ENCODE measurements around the gene RNF26.

Gene RNF26

GRCh38 chr11:119342023-119342300 is 7.6 kb downstream of the RNF26 start:
- H3K4me1 ChIP-seq (ENCODE audit: control insufficient read depth, insufficient read depth, low read length), result no peaks in the 10 kb centered on the region; the same call in 1 of the 2 replicates
- ChIA-PET CTCF (interaction anchor here (1.0 to 2.5 kb wide), 4 partner anchors 29 to 133 kb away, joined by 5 to 17 read pairs (median 6); no protein-coding TSS in a partner anchor), POLR2A (interaction anchor here (1.2 kb wide), 1 partner anchor 19 kb away, joined by 5 read pairs; no protein-coding TSS in a partner anchor)
- H3K36me3 ChIP-seq (ENCODE audit: control insufficient read depth in 2 of 2, insufficient read depth in 1 of 2, low read length in 2 of 2), result peaks cover 0 to 3% of the 10 kb centered on the region in 2 experiments; a peak in 1 of 3 replicates
- H3K9me3 ChIP-seq (ENCODE audit: control insufficient read depth, insufficient read depth, low read depth, low read length), result no peaks in the 10 kb centered on the region
- no peak for TF ChIP-seq ZNF561 (tag by site-specific recombination; IDR thresholded peaks at IDR 0.05; ENCODE audit: borderline replicate concordance)
- peak; percentile 49 for TF ChIP-seq ZBTB17 (tag by site-specific recombination; IDR thresholded peaks at IDR 0.05)
- TF ChIP-seq ZNF266 (tag by site-specific recombination; IDR thresholded peaks at IDR 0.05; ENCODE audit: low read depth), result no peak
- TF ChIP-seq KLF7 (tag by site-specific recombination; IDR thresholded peaks at IDR 0.05; ENCODE audit: borderline replicate concordance), result no peak
- TF ChIP-seq HIC1 (tag by site-specific recombination; IDR thresholded peaks at IDR 0.05), result no peak
- TF ChIP-seq PRDM4 (tag by site-specific recombination; IDR thresholded peaks at IDR 0.05), result no peak
- no peak for TF ChIP-seq ZNF558 (tag by site-specific recombination; IDR thresholded peaks at IDR 0.05)
- TF ChIP-seq ZNF791 (tag by site-specific recombination; IDR thresholded peaks at IDR 0.05), result no peak
- TF ChIP-seq ZNF580 (tag by site-specific recombination; IDR thresholded peaks at IDR 0.05), result no peak
- H3K27ac ChIP-seq (ENCODE audit: extremely low read depth, low read depth, low read length), result no peak overlapping the region
- no peak overlapping the region for H3K4me3 ChIP-seq (ENCODE audit: low read depth, low read length)

GRCh38 chr11:119342362-119343130 is 8.2 kb downstream of the RNF26 start:
- CTCF ChIA-PET, result interaction anchor here (1.0 to 2.5 kb wide), 5 partner anchors 21 to 132 kb away, joined by 5 to 17 read pairs (median 7); no protein-coding TSS in a partner anchor
- Histone ChIP-seq H3K4me1 (ENCODE audit: control insufficient read depth, insufficient read depth, low read length) (no peaks in the 10 kb centered on the region; the same call in 1 of the 2 replicates), H3K27ac (ENCODE audit: extremely low read depth, low read depth, low read length) (no peak overlapping the region), H3K4me3 (ENCODE audit: low read depth, low read length) (no peak overlapping the region), H3K9me3 (ENCODE audit: control insufficient read depth, insufficient read depth, low read depth, low read length) (no peaks in the 10 kb centered on the region), H3K36me3 (ENCODE audit: control insufficient read depth in 2 of 2, insufficient read depth in 1 of 2, low read length in 2 of 2) (no peaks in the 10 kb centered on the region)
- TF ChIP-seq PRDM6 (tag by site-specific recombination; IDR thresholded peaks at IDR 0.05) (no peak), GLI2 (tag by site-specific recombination; IDR thresholded peaks at IDR 0.05; ENCODE audit: borderline replicate concordance, low read depth) (no peak), ZNF214 (tag by site-specific recombination; IDR thresholded peaks at IDR 0.05; ENCODE audit: borderline replicate concordance) (no peak), ATF2 (tag by site-specific recombination; IDR thresholded peaks at IDR 0.05; ENCODE audit: low read depth) (no peak), ZNF624 (tag by site-specific recombination; IDR thresholded peaks at IDR 0.05) (no peak), INSM2 (tag by site-specific recombination; IDR thresholded peaks at IDR 0.05) (no peak)
- POLR2A ChIA-PET, result interaction anchor here (1.2 kb wide), 1 partner anchor 19 kb away, joined by 5 read pairs; no protein-coding TSS in a partner anchor

Data from HEK293 (cell line).